ENCODE measurements around the gene SLC8A3. TPM values are rescaled to one million over a fixed set of nuclear protein-coding genes. Genes with fewer than 3 reads are reported as not detected.

SLC8A3 gene
- polyA plus RNA-seq, 1 donor, result 0.62 TPM

GRCh38 chr14:70118064-70118463 lies 70.7 kb downstream of the SLC8A3 start:
- DNase-seq, result no peak

GRCh38 chr14:70116278-70116677 lies 72.5 kb downstream of the SLC8A3 start:
- DNase-seq, result no peak

GRCh38 chr14:70114621-70115156 lies 74.1 kb downstream of the SLC8A3 start:
- DNase-seq, result no peak

- no peak for DNase-seq
Observed at GRCh38 chr14:70113211-70113610, 75.5 kb downstream of the SLC8A3 start.

- DNase-seq, result no peak
Observed at GRCh38 chr14:70108419-70108818, 80.3 kb downstream of the SLC8A3 start.

- no peak for DNase-seq
Observed at GRCh38 chr14:70107309-70107708, 81.4 kb downstream of the SLC8A3 start.

- no peak for DNase-seq
Observed at GRCh38 chr14:70100071-70100470, 88.7 kb downstream of the SLC8A3 start.

- no peak for DNase-seq
Observed at GRCh38 chr14:70098250-70098809, 90.4 kb downstream of the SLC8A3 start.

GRCh38 chr14:70097576-70098249 lies 91.0 kb downstream of the SLC8A3 start:
- no peak for DNase-seq

GRCh38 chr14:70096866-70097265 lies 91.9 kb downstream of the SLC8A3 start:
- DNase-seq, result peak; percentile 3

- no peak for DNase-seq
Observed at GRCh38 chr14:70094631-70095030, 94.1 kb downstream of the SLC8A3 start.

- no peak for DNase-seq
Observed at GRCh38 chr14:70094106-70094505, 94.6 kb downstream of the SLC8A3 start.

- DNase-seq, result no peak
Observed at GRCh38 chr14:70093156-70093555, 95.6 kb downstream of the SLC8A3 start.

- DNase-seq, result no peak
Observed at GRCh38 chr14:70087380-70087697, 101.4 kb downstream of the SLC8A3 start.

GRCh38 chr14:70086685-70087379 lies 101.9 kb downstream of the SLC8A3 start:
- peak; percentile 22 for DNase-seq

- no peak for DNase-seq
Observed at GRCh38 chr14:70084226-70084625, 104.5 kb downstream of the SLC8A3 start.

- DNase-seq, result no peak
Observed at GRCh38 chr14:70082394-70082793, 106.4 kb downstream of the SLC8A3 start.

- DNase-seq, result no peak
Observed at GRCh38 chr14:70080076-70080475, 108.7 kb downstream of the SLC8A3 start.

- no peak for DNase-seq
Observed at GRCh38 chr14:70078329-70078728, 110.4 kb downstream of the SLC8A3 start.

- DNase-seq, result no peak
Observed at GRCh38 chr14:70077720-70078119, 111.0 kb downstream of the SLC8A3 start.

- DNase-seq, result no peak
Observed at GRCh38 chr14:70077005-70077404, 111.7 kb downstream of the SLC8A3 start.

GRCh38 chr14:70073924-70074566 lies 114.7 kb downstream of the SLC8A3 start:
- DNase-seq, result peak; percentile 27

- DNase-seq, result no peak
Observed at GRCh38 chr14:70069186-70069585, 119.6 kb downstream of the SLC8A3 start.
